Glutamatergic neuron (in vitro differentiated cells): Measurements from ENCODE around the gene ATP6V0B. TPM values are rescaled to one million over a fixed set of nuclear protein-coding genes. Genes with fewer than 3 reads are reported as not detected.

ENCODE experiments used
- DNase-seq: peaks from one replicate; pipeline ENCODE4 v3.0.0; 2022
- H3K27ac Mint-ChIP-seq: one replicate; pipeline ENCODE4 v1.8.0; 2020; ENCODE audit warnings: mild to moderate bottlenecking, mixed read lengths, inconsistent platforms; ENCODE audit not compliant: unreplicated experiment
- H3K27me3 Mint-ChIP-seq: one replicate; pipeline ENCODE4 v1.8.0; 2020; ENCODE audit warnings: mild to moderate bottlenecking, moderate library complexity, mixed read lengths, inconsistent platforms; ENCODE audit not compliant: unreplicated experiment
- H3K36me3 Mint-ChIP-seq: one replicate; pipeline ENCODE4 v1.8.0; 2020; ENCODE audit warnings: mild to moderate bottlenecking, mixed read lengths, inconsistent platforms; ENCODE audit not compliant: unreplicated experiment
- H3K4me1 Mint-ChIP-seq: one replicate; pipeline ENCODE4 v1.8.0; 2020; ENCODE audit warnings: mild to moderate bottlenecking, low read depth, mixed read lengths, inconsistent platforms; ENCODE audit not compliant: unreplicated experiment
- H3K4me3 Mint-ChIP-seq: one replicate; pipeline ENCODE4 v1.8.0; 2020; ENCODE audit warnings: mild to moderate bottlenecking, mixed read lengths, inconsistent platforms; ENCODE audit not compliant: unreplicated experiment
- H3K9me3 Mint-ChIP-seq: one replicate; pipeline ENCODE4 v1.8.0; 2020; ENCODE audit warnings: mild to moderate bottlenecking, moderate library complexity, mixed read lengths, inconsistent platforms; ENCODE audit not compliant: unreplicated experiment
- total RNA-seq: library from RNA; stranded (reverse); fragmentation: NEBNext Ultra II Directional; extraction: Animal tissue kit (Norgen Biotek cat#: 25700); gene quantifications from one replicate; pipeline ENCODE4 v1.2.1, GENCODE V29; 2021; ENCODE audit not compliant: unreplicated experiment
- TF ChIP-seq, protein P1 (sequence below): fragments of 200-600 bp; sonication (generic); IDR thresholded peaks from one replicate; pipeline ENCODE4 v1.5.0; 2021; ENCODE audit not compliant: partially characterized antibody, unreplicated experiment

ATP6V0B gene
- total RNA-seq, 1 donor from 2014 or later, result 208 TPM

DNA sequence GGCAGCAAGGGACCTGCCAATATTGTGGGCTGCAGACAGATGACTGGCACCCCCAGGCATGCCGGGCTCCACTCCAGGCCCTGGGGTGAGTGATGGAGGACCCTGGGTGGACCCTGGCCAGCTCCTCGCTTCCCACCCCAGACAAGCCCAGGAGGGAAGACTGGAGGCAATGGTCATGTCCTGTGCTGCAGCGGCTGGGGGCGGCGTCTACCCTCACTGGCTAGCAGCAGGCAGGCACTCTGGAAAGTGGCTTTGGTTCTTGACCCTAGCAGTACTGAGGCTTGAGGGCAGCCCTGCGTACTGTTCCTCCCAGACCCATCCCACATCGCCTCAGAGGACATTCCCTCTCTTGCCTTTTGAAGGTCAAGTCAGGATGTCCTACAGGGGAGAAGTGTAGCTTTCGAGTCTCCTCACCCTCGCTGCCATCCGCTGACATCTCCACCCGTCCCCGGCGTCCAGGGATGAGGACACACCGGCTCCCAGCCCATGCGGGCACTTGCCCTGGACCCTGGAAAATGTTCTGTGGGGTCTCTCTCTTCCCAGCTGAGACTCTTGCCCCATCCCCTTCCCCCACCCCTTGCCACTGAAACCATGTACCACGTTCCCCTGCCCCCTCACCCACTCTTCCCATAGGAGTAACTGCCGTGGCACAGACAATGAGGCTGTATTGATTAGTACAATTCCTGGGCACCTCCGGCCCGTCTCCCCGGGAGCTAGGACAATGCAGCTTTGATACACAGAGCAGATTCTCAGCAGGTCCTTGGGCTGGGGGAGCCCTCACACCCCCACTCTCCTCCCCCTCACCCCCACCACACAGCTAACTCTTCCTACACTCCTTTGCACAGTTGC, 41.5 kb downstream of the ATP6V0B start:
- TF ChIP-seq, protein P1, sequence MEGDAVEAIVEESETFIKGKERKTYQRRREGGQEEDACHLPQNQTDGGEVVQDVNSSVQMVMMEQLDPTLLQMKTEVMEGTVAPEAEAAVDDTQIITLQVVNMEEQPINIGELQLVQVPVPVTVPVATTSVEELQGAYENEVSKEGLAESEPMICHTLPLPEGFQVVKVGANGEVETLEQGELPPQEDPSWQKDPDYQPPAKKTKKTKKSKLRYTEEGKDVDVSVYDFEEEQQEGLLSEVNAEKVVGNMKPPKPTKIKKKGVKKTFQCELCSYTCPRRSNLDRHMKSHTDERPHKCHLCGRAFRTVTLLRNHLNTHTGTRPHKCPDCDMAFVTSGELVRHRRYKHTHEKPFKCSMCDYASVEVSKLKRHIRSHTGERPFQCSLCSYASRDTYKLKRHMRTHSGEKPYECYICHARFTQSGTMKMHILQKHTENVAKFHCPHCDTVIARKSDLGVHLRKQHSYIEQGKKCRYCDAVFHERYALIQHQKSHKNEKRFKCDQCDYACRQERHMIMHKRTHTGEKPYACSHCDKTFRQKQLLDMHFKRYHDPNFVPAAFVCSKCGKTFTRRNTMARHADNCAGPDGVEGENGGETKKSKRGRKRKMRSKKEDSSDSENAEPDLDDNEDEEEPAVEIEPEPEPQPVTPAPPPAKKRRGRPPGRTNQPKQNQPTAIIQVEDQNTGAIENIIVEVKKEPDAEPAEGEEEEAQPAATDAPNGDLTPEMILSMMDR, result no peak
- no peaks in the 10 kb centered on the region for H3K4me1 Mint-ChIP-seq
- H3K9me3 Mint-ChIP-seq, result no peaks in the 10 kb centered on the region
- no peaks in the 10 kb centered on the region for H3K27me3 Mint-ChIP-seq
- H3K36me3 Mint-ChIP-seq, result no peaks in the 10 kb centered on the region
- H3K4me3 Mint-ChIP-seq, result no peak overlapping the region
- DNase-seq, result no peak
- no peak overlapping the region for H3K27ac Mint-ChIP-seq

GRCh38 chr1:44016890-44017400, 42.2 kb downstream of the ATP6V0B start:
- Mint-ChIP-seq H3K27me3 (peaks cover 2% of the 10 kb centered on the region), H3K9me3 (no peaks in the 10 kb centered on the region), H3K4me3 (no peak overlapping the region), H3K4me1 (no peaks in the 10 kb centered on the region), H3K27ac (no peak overlapping the region), H3K36me3 (peaks cover 4% of the 10 kb centered on the region)
- DNase-seq, result no peak
- TF ChIP-seq, protein P1, result no peak

DNA sequence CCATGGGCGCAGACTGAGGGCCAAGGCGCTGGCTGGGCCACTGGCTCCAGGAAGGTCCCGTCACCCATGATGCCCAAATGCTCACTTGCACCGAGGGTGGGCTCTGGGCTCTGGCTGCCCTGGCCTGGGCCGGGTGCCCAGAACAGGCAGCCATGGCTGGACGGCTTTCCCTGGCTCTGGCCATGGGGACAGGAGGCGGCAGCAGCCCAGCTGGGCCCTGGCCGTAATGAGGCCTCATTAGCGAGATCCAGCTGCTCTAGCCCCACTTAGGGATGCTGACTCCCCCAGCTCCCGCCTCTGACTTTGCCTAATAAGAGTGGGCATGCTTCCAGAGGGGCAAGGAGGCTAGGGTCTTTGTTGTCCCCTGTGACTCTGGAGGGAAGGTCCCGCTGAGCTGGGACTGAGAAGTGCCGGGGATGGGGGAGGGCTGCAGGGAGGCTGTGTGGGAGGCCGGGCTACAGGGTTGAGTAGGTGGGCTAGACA, 44.7 kb downstream of the ATP6V0B start:
- H3K27ac Mint-ChIP-seq, result no peak overlapping the region
- peak; percentile 55 for DNase-seq
- H3K9me3 Mint-ChIP-seq, result no peaks in the 10 kb centered on the region
- H3K4me3 Mint-ChIP-seq, result no peak overlapping the region
- peaks cover 2% of the 10 kb centered on the region for H3K27me3 Mint-ChIP-seq
- H3K36me3 Mint-ChIP-seq, result peaks cover 4% of the 10 kb centered on the region
- TF ChIP-seq, protein P1, result no peak
- H3K4me1 Mint-ChIP-seq, result no peaks in the 10 kb centered on the region

DNA sequence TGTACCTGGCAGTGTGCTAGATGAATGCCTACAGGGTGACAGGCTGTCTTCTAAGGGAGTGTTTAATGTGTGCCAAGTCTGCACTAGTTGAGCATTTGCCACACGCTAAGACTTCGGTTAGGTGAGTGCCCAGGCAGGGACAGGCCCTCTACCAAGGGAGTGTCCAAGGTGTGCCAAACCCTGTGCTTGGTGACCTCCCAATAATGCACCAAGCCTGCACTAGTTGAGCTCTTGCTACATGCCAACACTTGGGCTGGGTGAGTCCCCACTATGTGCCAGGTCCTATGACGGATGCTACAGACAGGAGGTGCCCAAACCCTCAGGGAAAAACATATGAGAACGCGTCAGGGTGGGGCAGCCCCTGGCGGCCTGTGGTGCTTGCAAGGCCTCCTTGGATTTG, 45.7 kb downstream of the ATP6V0B start:
- H3K4me3 Mint-ChIP-seq, result no peak overlapping the region
- no peaks in the 10 kb centered on the region for H3K4me1 Mint-ChIP-seq
- H3K27ac Mint-ChIP-seq, result no peak overlapping the region
- H3K27me3 Mint-ChIP-seq, result peaks cover 2% of the 10 kb centered on the region
- no peak for DNase-seq
- TF ChIP-seq, protein P1, result no peak
- H3K9me3 Mint-ChIP-seq, result peaks cover 2% of the 10 kb centered on the region
- peaks cover 4% of the 10 kb centered on the region for H3K36me3 Mint-ChIP-seq

- H3K9me3 Mint-ChIP-seq, result peaks cover 2% of the 10 kb centered on the region
- peaks cover 4% of the 10 kb centered on the region for H3K36me3 Mint-ChIP-seq
- peaks cover 2% of the 10 kb centered on the region for H3K27me3 Mint-ChIP-seq
- no peak overlapping the region for H3K4me3 Mint-ChIP-seq
- H3K27ac Mint-ChIP-seq, result no peak overlapping the region
- DNase-seq, result no peak
- no peaks in the 10 kb centered on the region for H3K4me1 Mint-ChIP-seq
- TF ChIP-seq, protein P1, result no peak
Observed at GRCh38 chr1:44021156-44021555, 46.4 kb downstream of the ATP6V0B start.
